K562 (cell line): ENCODE measurements around the gene CNTFR. TPM values are rescaled to one million over a fixed set of nuclear protein-coding genes. Genes with fewer than 3 reads are reported as not detected.
A peak's percentile ranks its signal among the peaks of the same experiment; 100 is the strongest.

Experiments used
- ARID1B ChIP-seq: fragments of 450-650 bp; IDR thresholded peaks from 2 replicates; pipeline ENCODE4 v1.6.1; 2016; ENCODE audit warnings: antibody characterized with exemption, mild to moderate bottlenecking, inconsistent platforms
- BDP1 ChIP-seq: IDR thresholded peaks from 3 replicates; pipeline ENCODE4 v1.6.1; 2011; ENCODE audit not compliant: insufficient read length, insufficient read depth
- CHD4 ChIP-seq: fragments of 200-600 bp; sonication (generic); IDR thresholded peaks from 3 replicates; pipeline ENCODE4 v1.6.1; 2012; ENCODE audit warnings: low read depth, mild to moderate bottlenecking, mixed read lengths, low read length, inconsistent platforms; ENCODE audit not compliant: insufficient read depth, insufficient replicate concordance, poor library complexity, severe bottlenecking
- ERF ChIP-seq: fragments of 450-650 bp; formaldehyde crosslinking; IDR thresholded peaks from 2 replicates; pipeline ENCODE4 v1.4.0; 2020; ENCODE audit warnings: mild to moderate bottlenecking, mixed read lengths
- HNRNPL ChIP-seq: fragments of 200-400 bp; formaldehyde crosslinking; IDR thresholded peaks from 2 replicates; pipeline ENCODE4 v1.6.1; 2017; ENCODE audit warnings: low read depth, mild to moderate bottlenecking, low read length
- KHSRP ChIP-seq: fragments of 450-650 bp; IDR thresholded peaks from 2 replicates; pipeline ENCODE4 v1.6.1; 2017
- NELFE ChIP-seq: IDR thresholded peaks from 2 replicates; pipeline ENCODE4 v1.6.1; 2011; ENCODE audit warnings: mild to moderate bottlenecking; ENCODE audit not compliant: insufficient read depth, insufficient read length
- PHF20 ChIP-seq: fragments of 450-650 bp; IDR thresholded peaks from 2 replicates; pipeline ENCODE4 v1.6.1; 2018; ENCODE audit not compliant: partially characterized antibody
- TAF9B ChIP-seq: fragments of 450-650 bp; IDR thresholded peaks from 2 replicates; pipeline ENCODE4 v1.6.1; 2018; ENCODE audit warnings: mild to moderate bottlenecking; ENCODE audit not compliant: partially characterized antibody
- ZBTB34 ChIP-seq: fragments of 250-450 bp; sonication (Bioruptor Pico); IDR thresholded peaks from 2 replicates; pipeline ENCODE4 v1.8.0; 2021; ENCODE audit warnings: mild to moderate bottlenecking, moderate library complexity
- ZFP30 ChIP-seq: fragments of 250-450 bp; sonication (Bioruptor Pico); IDR thresholded peaks from 2 replicates; pipeline ENCODE4 v1.8.0; 2022; ENCODE audit warnings: moderate library complexity, mild to moderate bottlenecking, inconsistent platforms, borderline replicate concordance
- ZNF695 ChIP-seq: fragments of 450-650 bp; formaldehyde crosslinking; IDR thresholded peaks from 2 replicates; pipeline ENCODE4 v1.4.0; 2020; ENCODE audit warnings: mild to moderate bottlenecking, moderate library complexity
- ZNF766 ChIP-seq: fragments of 200-800 bp; sonication (Bioruptor generic); conservative IDR thresholded peaks from 2 replicates; pipeline ENCODE4 v1.6.1; 2016; ENCODE audit warnings: missing genetic modification characterization, missing compliant biosample characterization
- ZNF780A ChIP-seq: fragments of 250-450 bp; sonication (Bioruptor Pico); IDR thresholded peaks from 2 replicates; pipeline ENCODE4 v1.5.0; 2021; ENCODE audit warnings: mild to moderate bottlenecking
- ZNF785 ChIP-seq: fragments of 250-450 bp; sonication (Bioruptor Pico); IDR thresholded peaks from 2 replicates; pipeline ENCODE4 v1.4.0; 2020; ENCODE audit warnings: mild to moderate bottlenecking
- polyA plus RNA-seq, 8 experiments: library from polyadenylated mRNA; depleted of rRNA in 4 of 8; stranded (reverse) in 5 of 8; unstranded in 3 of 8; fragments of >200 nt; fragmentation: Nextera tagmentation in 2 of 8; fragmentation: Illumina TruSeq in 1 of 8; extraction: Ambion mirVana in 2 of 8; extraction: Trizol in 1 of 8; gene quantifications; 2 replicates each; pipeline versions ENCODE4 v1.2.1 to v1.2.3, GENCODE V29; 2011 to 2014; ENCODE audit warnings: inconsistent platforms in 1 of 8, missing spikeins in 1 of 8
- total RNA-seq, 7 experiments: library from RNA; depleted of rRNA in 6 of 7; stranded (reverse); fragments of >200 nt in 6 of 7; fragmentation: Illumina TruSeq in 2 of 7; extraction: Trizol in 2 of 7; gene quantifications; 2 replicates each; pipeline versions ENCODE4 v1.2.1 to v1.2.3, GENCODE V29; 2011 to 2021; ENCODE audit warnings: low replicate concordance in 1 of 7
- TF ChIP-seq, protein P1 (sequence below), 2 experiments: fragments of 450-650 bp; conservative IDR thresholded peaks; 2 replicates each; pipeline ENCODE4 v1.6.1; 2017; ENCODE audit warnings: mild to moderate bottlenecking in 2 of 2, moderate library complexity in 2 of 2
- TF ChIP-seq, protein P2 (sequence below): fragments of 250-450 bp; sonication (Bioruptor Pico); IDR thresholded peaks from 2 replicates; pipeline ENCODE4 v1.8.0; 2022; ENCODE audit warnings: inconsistent platforms, mild to moderate bottlenecking, moderate library complexity, borderline replicate concordance
- TF ChIP-seq, protein P3 (sequence below): fragments of 200-400 bp; formaldehyde crosslinking; IDR thresholded peaks from 2 replicates; pipeline ENCODE4 v1.6.1; 2017; ENCODE audit warnings: mild to moderate bottlenecking, low read depth, low read length, moderate library complexity
- TF ChIP-seq, protein P4 (sequence below): sonication (generic); formaldehyde crosslinking; IDR thresholded peaks from 2 replicates; pipeline ENCODE4 v1.8.0; 2022; ENCODE audit warnings: mild to moderate bottlenecking, missing genetic modification reagents

CNTFR gene
- total and polyA plus RNA-seq, 9 of the 15 experiments (the other 6 are each of a cell fraction or from before 2014, with no cell fraction given) = not detected

- TF ChIP-seq ZNF780A (CRISPR knock-in tag) (no peak), PHF20 (no peak), BDP1 (no peak), ZBTB34 (CRISPR knock-in tag) (no peak), HNRNPL (no peak), CHD4 (no peak), ZNF785 (CRISPR knock-in tag) (no peak), ZFP30 (no peak), ARID1B (no peak), ERF (CRISPR knock-in tag) (peak; percentile 26; the same call in 1 of the 2 replicates), ZNF695 (CRISPR knock-in tag) (no peak), NELFE (no peak), TAF9B (peak; percentile 29), KHSRP (no peak), ZNF766 (CRISPR knock-in tag) (no peak; the same call in 1 of the 2 replicates)
- TF ChIP-seq, protein P1, sequence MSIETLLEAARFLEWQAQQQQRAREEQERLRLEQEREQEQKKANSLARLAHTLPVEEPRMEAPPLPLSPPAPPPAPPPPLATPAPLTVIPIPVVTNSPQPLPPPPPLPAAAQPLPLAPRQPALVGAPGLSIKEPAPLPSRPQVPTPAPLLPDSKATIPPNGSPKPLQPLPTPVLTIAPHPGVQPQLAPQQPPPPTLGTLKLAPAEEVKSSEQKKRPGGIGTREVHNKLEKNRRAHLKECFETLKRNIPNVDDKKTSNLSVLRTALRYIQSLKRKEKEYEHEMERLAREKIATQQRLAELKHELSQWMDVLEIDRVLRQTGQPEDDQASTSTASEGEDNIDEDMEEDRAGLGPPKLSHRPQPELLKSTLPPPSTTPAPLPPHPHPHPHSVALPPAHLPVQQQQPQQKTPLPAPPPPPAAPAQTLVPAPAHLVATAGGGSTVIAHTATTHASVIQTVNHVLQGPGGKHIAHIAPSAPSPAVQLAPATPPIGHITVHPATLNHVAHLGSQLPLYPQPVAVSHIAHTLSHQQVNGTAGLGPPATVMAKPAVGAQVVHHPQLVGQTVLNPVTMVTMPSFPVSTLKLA (conservative IDR thresholded peaks at IDR 0.05) = peak in 1 of 2 experiments; percentile 42; a peak in 1 of 4 replicates
- TF ChIP-seq, protein P2, sequence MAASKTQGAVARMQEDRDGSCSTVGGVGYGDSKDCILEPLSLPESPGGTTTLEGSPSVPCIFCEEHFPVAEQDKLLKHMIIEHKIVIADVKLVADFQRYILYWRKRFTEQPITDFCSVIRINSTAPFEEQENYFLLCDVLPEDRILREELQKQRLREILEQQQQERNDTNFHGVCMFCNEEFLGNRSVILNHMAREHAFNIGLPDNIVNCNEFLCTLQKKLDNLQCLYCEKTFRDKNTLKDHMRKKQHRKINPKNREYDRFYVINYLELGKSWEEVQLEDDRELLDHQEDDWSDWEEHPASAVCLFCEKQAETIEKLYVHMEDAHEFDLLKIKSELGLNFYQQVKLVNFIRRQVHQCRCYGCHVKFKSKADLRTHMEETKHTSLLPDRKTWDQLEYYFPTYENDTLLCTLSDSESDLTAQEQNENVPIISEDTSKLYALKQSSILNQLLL = no peak
- TF ChIP-seq, protein P3, sequence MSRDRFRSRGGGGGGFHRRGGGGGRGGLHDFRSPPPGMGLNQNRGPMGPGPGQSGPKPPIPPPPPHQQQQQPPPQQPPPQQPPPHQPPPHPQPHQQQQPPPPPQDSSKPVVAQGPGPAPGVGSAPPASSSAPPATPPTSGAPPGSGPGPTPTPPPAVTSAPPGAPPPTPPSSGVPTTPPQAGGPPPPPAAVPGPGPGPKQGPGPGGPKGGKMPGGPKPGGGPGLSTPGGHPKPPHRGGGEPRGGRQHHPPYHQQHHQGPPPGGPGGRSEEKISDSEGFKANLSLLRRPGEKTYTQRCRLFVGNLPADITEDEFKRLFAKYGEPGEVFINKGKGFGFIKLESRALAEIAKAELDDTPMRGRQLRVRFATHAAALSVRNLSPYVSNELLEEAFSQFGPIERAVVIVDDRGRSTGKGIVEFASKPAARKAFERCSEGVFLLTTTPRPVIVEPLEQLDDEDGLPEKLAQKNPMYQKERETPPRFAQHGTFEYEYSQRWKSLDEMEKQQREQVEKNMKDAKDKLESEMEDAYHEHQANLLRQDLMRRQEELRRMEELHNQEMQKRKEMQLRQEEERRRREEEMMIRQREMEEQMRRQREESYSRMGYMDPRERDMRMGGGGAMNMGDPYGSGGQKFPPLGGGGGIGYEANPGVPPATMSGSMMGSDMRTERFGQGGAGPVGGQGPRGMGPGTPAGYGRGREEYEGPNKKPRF = no peak
- TF ChIP-seq, protein P4, sequence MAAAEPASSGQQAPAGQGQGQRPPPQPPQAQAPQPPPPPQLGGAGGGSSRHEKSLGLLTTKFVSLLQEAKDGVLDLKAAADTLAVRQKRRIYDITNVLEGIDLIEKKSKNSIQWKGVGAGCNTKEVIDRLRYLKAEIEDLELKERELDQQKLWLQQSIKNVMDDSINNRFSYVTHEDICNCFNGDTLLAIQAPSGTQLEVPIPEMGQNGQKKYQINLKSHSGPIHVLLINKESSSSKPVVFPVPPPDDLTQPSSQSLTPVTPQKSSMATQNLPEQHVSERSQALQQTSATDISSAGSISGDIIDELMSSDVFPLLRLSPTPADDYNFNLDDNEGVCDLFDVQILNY = no peak
Measured at GRCh38 chr9:34611811-34612787, 22.6 kb upstream of the CNTFR start, which contains the start of gene RPP25L (continued).
